ENCODE results near the gene RALGAPB.

The RALGAPB gene

GRCh38 chr20:38545771-38546170 is 73.1 kb downstream of the RALGAPB start:
- no peak for DNase-seq (ENCODE audit: low read depth in 2 of 2)

- no peak for DNase-seq (ENCODE audit: low read depth in 2 of 2)
Observed at GRCh38 chr20:38547288-38548085, 74.8 kb downstream of the RALGAPB start.

- DNase-seq (ENCODE audit: low read depth in 2 of 2), result no peak
Observed at GRCh38 chr20:38548356-38549083, 75.9 kb downstream of the RALGAPB start.

- DNase-seq (ENCODE audit: low read depth in 2 of 2), result no peak
Observed at GRCh38 chr20:38550274-38550673, 77.6 kb downstream of the RALGAPB start.

DNA sequence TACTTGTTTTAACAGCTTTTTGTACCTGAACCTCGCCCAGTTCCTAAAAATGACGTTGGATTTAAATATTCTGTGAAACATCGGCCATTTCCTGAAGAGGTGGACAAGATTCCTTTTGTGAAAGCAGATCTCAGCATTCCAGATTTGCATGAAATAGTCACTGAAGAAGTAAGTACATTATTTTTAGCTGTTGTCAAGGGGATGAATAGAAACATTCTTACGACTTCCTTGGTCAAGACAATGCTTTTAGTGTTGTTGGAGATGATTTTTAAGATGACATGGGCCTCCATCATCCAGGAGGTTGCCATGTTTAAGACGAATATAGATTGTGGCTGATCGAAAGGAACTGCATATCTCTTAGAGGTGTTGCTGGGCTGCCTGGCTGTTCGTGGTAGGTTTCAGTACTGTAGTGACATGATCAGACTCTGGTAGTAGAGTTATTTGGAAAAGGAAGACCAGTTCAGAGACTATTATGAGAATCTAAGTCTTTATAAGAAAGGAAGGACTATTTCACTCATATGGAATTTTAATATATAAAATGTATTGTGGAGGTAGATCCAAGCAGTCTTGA is 78.5 kb downstream of the RALGAPB start:
- DNase-seq (ENCODE audit: low read depth in 2 of 2), result no peak

- no peak for DNase-seq (ENCODE audit: low read depth in 2 of 2)
Observed at GRCh38 chr20:38554986-38555385, 82.3 kb downstream of the RALGAPB start.

GRCh38 chr20:38555395-38555794 is 82.8 kb downstream of the RALGAPB start:
- no peak for DNase-seq (ENCODE audit: low read depth in 2 of 2)

DNA sequence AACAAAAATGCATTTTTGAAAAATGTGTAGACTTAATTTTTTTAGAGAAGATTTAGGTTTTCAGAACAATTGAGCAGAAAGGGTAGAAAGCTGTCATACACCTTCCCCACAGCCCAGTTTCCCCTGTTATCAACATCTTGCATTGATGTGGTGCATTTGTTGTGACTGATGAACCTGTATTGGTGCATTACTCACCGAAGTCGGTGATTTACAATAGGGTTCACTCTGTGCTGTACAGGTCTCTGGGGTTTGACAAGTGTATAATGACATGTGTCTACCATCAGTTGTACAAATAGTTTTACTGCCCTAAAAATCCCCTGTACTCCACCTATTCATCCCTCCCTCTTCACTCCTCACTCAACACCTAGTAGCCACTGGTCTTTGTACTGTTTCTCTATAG is 84.5 kb downstream of the RALGAPB start:
- DNase-seq (ENCODE audit: low read depth in 2 of 2), result no peak

- DNase-seq (ENCODE audit: low read depth in 2 of 2), result no peak
Observed at GRCh38 chr20:38558596-38559360, 86.1 kb downstream of the RALGAPB start.

DNA sequence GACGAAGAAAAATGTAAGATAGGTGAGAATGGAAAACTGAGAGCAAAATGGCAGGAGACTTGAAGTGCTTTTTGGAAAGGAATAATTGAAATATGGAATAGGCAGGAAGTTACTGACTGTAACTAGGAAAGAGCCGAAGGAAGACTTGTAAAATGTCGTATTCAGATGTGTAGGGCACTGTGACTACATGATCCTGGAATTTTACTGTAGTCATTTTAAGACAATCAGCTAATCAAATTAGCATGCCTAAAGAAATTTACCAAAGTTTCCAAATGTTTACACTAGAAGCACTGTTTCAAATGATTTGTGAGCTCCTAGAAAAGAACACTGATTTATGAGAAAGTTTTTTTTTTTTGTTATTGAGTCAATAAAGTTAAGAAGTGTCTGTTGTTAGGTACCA is 87.1 kb downstream of the RALGAPB start:
- no peak for DNase-seq (ENCODE audit: low read depth in 2 of 2)

DNA sequence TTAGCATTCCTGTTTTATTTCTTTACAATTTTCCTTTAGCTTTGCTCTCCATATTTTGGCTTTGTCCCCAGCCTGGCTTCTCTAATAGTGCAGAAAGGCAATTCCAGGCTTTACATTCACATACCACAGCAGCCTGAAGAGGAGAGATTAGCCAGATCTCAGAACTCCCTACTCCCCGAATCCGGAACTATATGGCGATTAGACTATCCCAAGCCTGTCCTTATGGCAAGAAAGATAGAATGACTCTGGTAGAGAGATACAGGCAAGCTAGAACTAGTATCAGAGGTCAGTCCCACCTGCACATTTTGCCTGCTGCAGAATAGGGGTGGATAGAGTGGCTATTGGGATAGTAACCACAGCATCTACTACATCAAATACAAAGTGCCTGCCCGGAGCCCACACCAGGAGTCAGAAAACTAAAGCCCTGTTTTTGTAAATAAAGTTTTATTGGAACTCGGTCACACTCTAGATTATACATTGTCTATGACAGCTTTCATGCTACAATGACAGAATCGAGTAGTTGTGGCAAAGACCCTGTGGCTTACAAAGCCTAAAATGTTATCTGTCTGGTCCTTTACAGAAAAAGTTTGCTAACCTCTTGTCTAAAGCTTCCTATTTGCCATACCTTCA is 91.3 kb downstream of the RALGAPB start:
- no peak for DNase-seq (ENCODE audit: low read depth in 2 of 2)

- DNase-seq (ENCODE audit: low read depth in 2 of 2), result no peak
Observed at GRCh38 chr20:38564680-38565079, 92.0 kb downstream of the RALGAPB start.

DNA sequence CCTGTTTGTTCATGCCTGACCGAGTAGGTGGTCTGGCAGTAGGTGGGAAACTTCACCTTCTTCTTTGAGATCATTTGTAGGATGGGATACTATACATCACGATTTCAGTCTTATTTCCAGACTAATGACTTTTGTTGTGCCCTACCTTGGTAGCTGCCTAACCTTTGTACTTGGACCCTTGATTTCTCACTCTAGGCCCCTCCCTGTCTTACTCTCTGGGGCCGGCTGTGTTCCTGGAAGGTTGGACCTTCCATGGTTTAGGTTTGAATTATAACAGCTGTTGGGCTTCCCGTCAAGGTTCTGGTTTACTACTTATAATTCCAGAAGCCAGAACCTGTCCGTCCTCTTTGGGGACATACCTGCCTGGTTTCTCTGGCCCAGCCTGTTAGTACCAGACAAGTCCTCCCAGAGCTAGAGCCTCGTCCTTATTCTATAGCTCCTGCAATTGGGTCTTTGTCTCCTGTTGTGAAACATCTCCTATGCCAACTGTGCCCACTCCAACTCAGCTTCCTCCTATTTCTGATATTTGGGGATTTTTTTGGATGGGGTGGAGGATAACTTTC is 93.5 kb downstream of the RALGAPB start:
- no peak for DNase-seq (ENCODE audit: low read depth in 2 of 2)

DNA sequence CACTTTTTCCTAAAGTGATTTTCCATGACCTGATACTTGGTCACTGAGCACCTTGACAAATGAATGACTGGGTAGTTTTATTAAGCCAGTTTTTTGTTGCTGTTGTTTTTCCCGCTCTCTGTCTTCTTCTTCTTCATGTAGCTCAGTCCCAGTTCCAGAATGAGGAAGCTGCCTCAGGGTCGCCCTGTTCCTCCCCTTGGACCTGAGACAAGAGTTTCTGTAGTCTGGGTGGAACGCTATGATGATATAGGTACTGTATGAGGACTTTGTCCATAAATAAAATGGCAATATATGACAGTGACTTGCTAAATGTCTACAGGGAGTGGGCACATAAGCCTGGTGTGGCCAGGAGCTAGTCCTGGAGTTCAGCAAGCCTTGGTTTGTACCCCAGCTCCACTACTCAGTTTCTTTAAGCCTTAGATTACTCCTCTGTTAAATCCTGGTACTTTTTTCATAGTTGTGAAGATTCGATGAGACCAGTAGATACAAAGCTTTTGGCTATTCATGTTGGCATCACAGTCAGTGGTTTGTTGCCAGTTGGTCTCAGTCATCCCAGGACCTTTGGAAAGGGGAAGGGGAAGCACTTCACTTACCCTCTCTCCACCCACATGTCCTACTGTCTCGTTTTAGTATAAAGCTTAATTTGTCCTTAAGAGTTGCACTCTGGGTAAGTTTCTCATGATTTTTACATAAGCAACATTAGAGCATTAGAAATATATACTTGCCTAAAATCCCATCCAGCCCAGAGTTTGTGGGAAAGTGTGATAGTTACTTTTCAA is 97.3 kb downstream of the RALGAPB start:
- no peak for DNase-seq (ENCODE audit: low read depth in 2 of 2)

DNA sequence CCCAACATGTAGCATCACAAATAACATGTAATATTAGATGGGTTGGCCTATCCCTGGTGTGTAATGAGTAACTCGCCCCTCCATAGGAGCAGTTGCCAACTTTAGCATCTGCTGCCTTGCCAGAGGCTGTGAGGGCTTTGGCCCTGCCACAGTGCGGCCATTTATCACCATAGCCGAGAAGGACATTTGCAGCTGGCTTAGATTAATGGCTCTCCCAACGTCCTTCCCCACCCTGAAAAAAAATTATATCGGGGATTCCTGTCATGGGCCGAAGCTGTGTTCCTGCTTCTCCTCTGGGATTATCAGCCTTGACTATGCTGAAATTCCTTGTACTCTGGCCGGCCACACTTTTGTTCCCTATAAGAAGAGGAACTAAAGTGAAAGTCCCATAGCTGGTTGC is 100.8 kb downstream of the RALGAPB start:
- DNase-seq (ENCODE audit: low read depth in 2 of 2), result no peak

GRCh38 chr20:38579219-38579910 is 106.7 kb downstream of the RALGAPB start:
- DNase-seq (ENCODE audit: low read depth in 2 of 2), result no peak

DNA sequence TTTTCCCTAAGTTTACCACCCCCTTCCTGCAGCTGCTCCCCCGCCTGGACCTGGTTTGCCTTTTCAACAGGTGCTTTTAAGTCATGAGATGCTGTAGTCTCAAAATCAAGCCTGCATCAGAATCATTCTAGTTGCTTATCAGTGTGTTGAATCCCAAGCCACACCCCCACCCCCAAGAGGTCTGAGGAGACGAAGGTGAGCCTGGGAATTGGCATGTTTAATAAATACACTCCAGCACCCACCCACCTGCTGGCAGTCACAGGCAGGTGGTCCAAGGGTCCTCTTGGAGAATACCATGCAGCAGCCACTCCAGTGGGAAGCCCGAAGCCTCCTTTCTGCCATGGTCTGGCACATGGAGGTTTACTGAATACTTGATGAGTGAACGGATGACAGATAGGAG is 107.3 kb downstream of the RALGAPB start:
- DNase-seq (ENCODE audit: low read depth in 2 of 2), result no peak

DNA sequence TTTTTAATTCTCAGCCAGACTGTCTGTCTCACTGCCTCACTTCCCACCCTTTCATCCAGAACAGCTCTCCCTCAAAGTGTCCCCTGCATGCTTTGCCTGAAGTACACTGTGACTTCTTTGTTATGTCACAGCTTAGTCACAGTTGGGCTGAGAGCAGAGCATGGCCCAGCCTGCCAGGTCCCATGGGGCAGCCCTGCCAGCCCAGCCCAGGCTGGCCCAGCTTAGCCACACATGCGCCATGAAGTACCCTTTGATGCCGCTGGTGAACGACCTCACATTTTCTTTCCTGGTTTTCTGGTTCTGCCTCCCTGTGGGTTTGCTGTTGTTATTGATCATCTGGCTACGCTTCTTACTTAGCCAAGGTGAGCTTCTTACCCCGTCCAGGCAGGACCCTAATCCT is 108.4 kb downstream of the RALGAPB start, which contains the start of gene ADIG:
Gene ADIG, plus strand, starts transcription at position 185 of the 400 bp plus-strand sequence. Its CDS starts 54 bp downstream, at position 239.
- DNase-seq (ENCODE audit: low read depth in 2 of 2), result no peak

GRCh38 chr20:38581830-38582358 is 109.3 kb downstream of the RALGAPB start:
- DNase-seq (ENCODE audit: low read depth in 2 of 2), result no peak

DNA sequence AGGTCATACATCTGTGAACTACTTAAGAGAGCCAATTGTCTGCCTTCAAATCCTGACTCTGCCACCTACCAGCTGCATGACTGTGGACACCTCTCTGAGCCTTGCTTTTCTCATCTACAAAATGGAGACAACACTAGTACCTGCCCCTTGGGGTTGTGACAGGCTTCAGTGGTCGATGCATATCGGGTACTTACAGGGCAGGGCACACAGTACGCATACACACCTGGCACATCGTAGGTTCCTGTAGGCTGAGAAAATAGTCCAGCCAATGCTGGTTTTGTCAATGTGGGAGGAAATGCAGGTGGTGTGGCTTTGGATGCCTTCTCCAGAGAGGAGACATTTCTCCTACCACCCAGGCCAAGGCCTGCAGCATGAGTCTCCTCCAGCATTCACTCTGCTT is 110.7 kb downstream of the RALGAPB start:
- no peak for DNase-seq (ENCODE audit: low read depth in 2 of 2)
